Psoas muscle (tissue), 8 donors: ENCODE measurements around the gene TMPRSS6. TPM values are rescaled to one million over a fixed set of nuclear protein-coding genes. Genes with fewer than 3 reads are reported as not detected.

Experiments used
- ATAC-seq, 4 donors: fragments of 200-7000 bp; cut with Tn5 transposase; one replicate each; pipeline ENCODE4 v1.9.1; 2020; ENCODE audit warnings: moderate library complexity in 3 of 4, mild to moderate bottlenecking in 2 of 4
- DNase-seq, 2 donors: peaks; one replicate each; pipeline ENCODE4 v3.0.0-alpha.2; 2020
- H3K27ac ChIP-seq: fragments of 200-600 bp; one replicate; pipeline ENCODE4 v1.8.0; 2022
- H3K27me3 ChIP-seq, 3 donors: fragments of 200-600 bp in 1 of 3; one replicate each; pipeline versions ENCODE4 v1.6.1 to v1.8.0; 2013 to 2022; ENCODE audit warnings: low read length in 2 of 3, mild to moderate bottlenecking in 2 of 3, moderate library complexity in 1 of 3; ENCODE audit not compliant: insufficient read depth in 3 of 3
- H3K36me3 ChIP-seq, 2 donors: fragments of 200-600 bp in 1 of 2; one replicate each; pipeline versions ENCODE4 v1.6.1 to v1.8.0; 2013 to 2022; ENCODE audit warnings: low read depth in 1 of 2, mild to moderate bottlenecking in 1 of 2, moderate library complexity in 1 of 2; ENCODE audit not compliant: insufficient read depth in 1 of 2
- H3K4me1 ChIP-seq: fragments of 200-600 bp; one replicate; pipeline ENCODE4 v1.8.0; 2022
- H3K4me3 ChIP-seq: fragments of 200-600 bp; one replicate; pipeline ENCODE4 v1.8.0; 2022; ENCODE audit warnings: mild to moderate bottlenecking
- H3K9me3 ChIP-seq: fragments of 200-600 bp; one replicate; pipeline ENCODE4 v1.8.0; 2022
- WGBS, 3 donors: extraction: QIAGEN DNeasy Blood & Tissue Kit; methylation state at CpG; one replicate each; pipeline versions ENCODE4 v1.1.6 to v1.1.7; 2013; 5-methylcytosine and 5-hydroxymethylcytosine counted together
- intact Hi-C, 2 donors: fragments of 100-400 bp; cut with DNase I; formaldehyde crosslinking; loops; one replicate each; pipeline versions ENCODE4 v1.11.0 to v1.14.2; 2022
- polyA plus RNA-seq, 3 donors: library from polyadenylated mRNA; stranded (reverse); fragments of 200-250 nt; gene quantifications; one replicate each; pipeline ENCODE4 v1.2.3, GENCODE V29; 2013
- total RNA-seq, 4 donors: library from RNA; stranded (reverse); fragmentation: NEBNext Ultra II Directional in 2 of 4; extraction: Animal tissue kit (Norgen Biotek cat#: 25700) in 2 of 4; gene quantifications; one replicate each; pipeline versions ENCODE4 v1.2.1 to v1.2.4, GENCODE V29; 2021 to 2023
- TF ChIP-seq, protein P1 (sequence below): fragments of 200-600 bp; IDR thresholded peaks from one replicate; pipeline ENCODE4 v1.8.0; 2022; ENCODE audit warnings: antibody characterized with exemption
- donor health status: healthy with polysubstance abuse.
- donor health status: DM: no; HTN: no; CAD: no; lungs with moderate emphysema.
- donor health status: Bipolar disorder and iron deficiency.
- donor health status: healthy.
- donor health status: DM: yes; HTN: yes; CAD: no.
- donor health status: DM: no; HTN: no; CAD: no.
- donor health status: DM: no; HTN: no; CAD: no.
- donor health status: DM: yes; HTN: yes; CAD: no.

TMPRSS6 gene
- total and polyA plus RNA-seq, 7 donors: not detected

GRCh38 chr22:37155971-37156370, 46.5 kb upstream of the TMPRSS6 start:
- no peaks in the 10 kb centered on the region for H3K4me1 ChIP-seq
- no peak overlapping the region for H3K4me3 ChIP-seq
- H3K27me3 ChIP-seq: peaks cover 0 to 7% (median 5%) of the 10 kb centered on the region in 3 donors
- DNase-seq (no peak), ATAC-seq (no peak)
- TF ChIP-seq, protein P1, sequence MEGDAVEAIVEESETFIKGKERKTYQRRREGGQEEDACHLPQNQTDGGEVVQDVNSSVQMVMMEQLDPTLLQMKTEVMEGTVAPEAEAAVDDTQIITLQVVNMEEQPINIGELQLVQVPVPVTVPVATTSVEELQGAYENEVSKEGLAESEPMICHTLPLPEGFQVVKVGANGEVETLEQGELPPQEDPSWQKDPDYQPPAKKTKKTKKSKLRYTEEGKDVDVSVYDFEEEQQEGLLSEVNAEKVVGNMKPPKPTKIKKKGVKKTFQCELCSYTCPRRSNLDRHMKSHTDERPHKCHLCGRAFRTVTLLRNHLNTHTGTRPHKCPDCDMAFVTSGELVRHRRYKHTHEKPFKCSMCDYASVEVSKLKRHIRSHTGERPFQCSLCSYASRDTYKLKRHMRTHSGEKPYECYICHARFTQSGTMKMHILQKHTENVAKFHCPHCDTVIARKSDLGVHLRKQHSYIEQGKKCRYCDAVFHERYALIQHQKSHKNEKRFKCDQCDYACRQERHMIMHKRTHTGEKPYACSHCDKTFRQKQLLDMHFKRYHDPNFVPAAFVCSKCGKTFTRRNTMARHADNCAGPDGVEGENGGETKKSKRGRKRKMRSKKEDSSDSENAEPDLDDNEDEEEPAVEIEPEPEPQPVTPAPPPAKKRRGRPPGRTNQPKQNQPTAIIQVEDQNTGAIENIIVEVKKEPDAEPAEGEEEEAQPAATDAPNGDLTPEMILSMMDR: no peak
- intact Hi-C loops: no loop called here
- WGBS, 3 donors: 90 to 93% (median 90%) methylated on average over 8 of the region's 8 CpGs
- no peak overlapping the region for H3K27ac ChIP-seq
- no peaks in the 10 kb centered on the region for H3K9me3 ChIP-seq
- no peaks in the 10 kb centered on the region for H3K36me3 ChIP-seq

GRCh38 chr22:37154925-37155712, 45.6 kb upstream of the TMPRSS6 start:
- Histone ChIP-seq H3K36me3 (no peaks in the 10 kb centered on the region), H3K4me1 (no peaks in the 10 kb centered on the region), H3K27me3 (peaks cover 0 to 7% (median 5%) of the 10 kb centered on the region in 3 donors), H3K4me3 (no peak overlapping the region), H3K27ac (no peak overlapping the region), H3K9me3 (no peaks in the 10 kb centered on the region)
- TF ChIP-seq, protein P1: no peak
- DNase-seq (no peak), ATAC-seq (no peak)
- 82 to 90% (median 87%) methylated on average over 7 of the region's 7 CpGs for WGBS, 3 donors
- intact Hi-C loops: no loop called here

- WGBS, 3 donors: 86 to 94% (median 89%) methylated on average over 6 of the region's 6 CpGs
- intact Hi-C loops: no loop called here
- Histone ChIP-seq H3K27ac (no peak overlapping the region), H3K4me3 (no peak overlapping the region), H3K4me1 (no peaks in the 10 kb centered on the region), H3K9me3 (no peaks in the 10 kb centered on the region), H3K36me3 (no peaks in the 10 kb centered on the region), H3K27me3 (peaks cover 0 to 7% (median 0%) of the 10 kb centered on the region in 3 donors)
- ATAC-seq: no peak
- TF ChIP-seq, protein P1: no peak
- DNase-seq: no peak
These were observed 44.4 kb upstream of the TMPRSS6 start for GRCh38 chr22:37153901-37154300.

- intact Hi-C loops: no loop called here
- no peak overlapping the region for H3K27ac ChIP-seq
- H3K27me3 ChIP-seq: peaks cover 0 to 2% (median 0%) of the 10 kb centered on the region in 3 donors
- no peak for ATAC-seq
- no peak overlapping the region for H3K4me3 ChIP-seq
- H3K36me3 ChIP-seq: no peaks in the 10 kb centered on the region
- no peak for DNase-seq
- no peaks in the 10 kb centered on the region for H3K4me1 ChIP-seq
- TF ChIP-seq, protein P1: no peak
- no peaks in the 10 kb centered on the region for H3K9me3 ChIP-seq
These were observed 41.9 kb upstream of the TMPRSS6 start for GRCh38 chr22:37151401-37151800.

GRCh38 chr22:37150701-37151100, 41.2 kb upstream of the TMPRSS6 start:
- intact Hi-C loops: no loop called here

More at GRCh38 chr22:37150701-37151100, 41.2 kb upstream of the TMPRSS6 start:
- TF ChIP-seq, protein P1: no peak
- H3K4me3 ChIP-seq: no peak overlapping the region
- H3K27me3 ChIP-seq: peaks cover 0 to 2% (median 0%) of the 10 kb centered on the region in 3 donors
- no peaks in the 10 kb centered on the region for H3K36me3 ChIP-seq
- ATAC-seq: no peak
- DNase-seq: no peak
- no peak overlapping the region for H3K27ac ChIP-seq
- no peaks in the 10 kb centered on the region for H3K4me1 ChIP-seq
- H3K9me3 ChIP-seq: no peaks in the 10 kb centered on the region
